MM.1S (cell line): ENCODE results near the gene MLIP.

Experiments used
- DNase-seq: peaks from one replicate; pipeline ENCODE4 v3.0.0-alpha.2; 2015
- H2AFZ ChIP-seq: fragments of 300-600 bp; sonication (generic); 2 replicates; pipeline ENCODE4 v1.6.0; 2016; ENCODE audit warnings: antibody characterized with exemption, low read length
- H3F3A ChIP-seq: fragments of 300-600 bp; sonication (generic); 2 replicates; pipeline ENCODE4 v1.6.1; 2016; ENCODE audit warnings: mild to moderate bottlenecking, antibody characterized with exemption, low read length, moderate library complexity, mixed read lengths; ENCODE audit not compliant: insufficient read depth
- H3K27ac ChIP-seq: fragments of 300-600 bp; sonication (generic); 2 replicates; pipeline ENCODE4 v1.5.1; 2016; ENCODE audit warnings: mild to moderate bottlenecking, low read length
- H3K27me3 ChIP-seq: fragments of 300-600 bp; sonication (generic); replicated peaks from 2 replicates; pipeline ENCODE4 v1.6.0; 2016; ENCODE audit warnings: low read length; ENCODE audit not compliant: insufficient read depth
- H3K36me3 ChIP-seq: fragments of 300-600 bp; sonication (generic); replicated peaks from 2 replicates; pipeline ENCODE4 v1.6.1; 2016; ENCODE audit warnings: mild to moderate bottlenecking, low read length, mixed read lengths; ENCODE audit not compliant: insufficient read depth
- H3K4me1 ChIP-seq: fragments of 300-600 bp; sonication (generic); 2 replicates; pipeline ENCODE4 v1.6.1; 2016; ENCODE audit warnings: low read length, mixed read lengths
- H3K4me2 ChIP-seq: fragments of 300-600 bp; sonication (generic); 2 replicates; pipeline ENCODE4 v1.6.0; 2016; ENCODE audit warnings: low read depth, low read length
- H3K4me3 ChIP-seq: fragments of 300-600 bp; sonication (generic); 2 replicates; pipeline ENCODE4 v1.5.1; 2016; ENCODE audit warnings: low read length, mixed read lengths
- H3K79me2 ChIP-seq: fragments of 300-600 bp; sonication (generic); 2 replicates; pipeline ENCODE4 v1.6.1; 2016; ENCODE audit warnings: mixed run types, low read length, mixed read lengths
- H3K9ac ChIP-seq: fragments of 300-600 bp; sonication (generic); 2 replicates; pipeline ENCODE4 v1.6.1; 2016; ENCODE audit warnings: low read length, mixed read lengths
- H3K9me2 ChIP-seq: fragments of 300-600 bp; sonication (generic); replicated peaks from 2 replicates; pipeline ENCODE4 v1.6.1; 2016; ENCODE audit warnings: mild to moderate bottlenecking, low read length, mixed read lengths; ENCODE audit not compliant: insufficient read depth
- H3K9me3 ChIP-seq: fragments of 300-600 bp; sonication (generic); replicated peaks from 2 replicates; pipeline ENCODE4 v1.6.1; 2016; ENCODE audit warnings: mild to moderate bottlenecking, low read length, mixed read lengths; ENCODE audit not compliant: insufficient read depth
- H4K20me1 ChIP-seq: fragments of 300-600 bp; sonication (generic); 2 replicates; pipeline ENCODE4 v1.6.1; 2016; ENCODE audit warnings: mild to moderate bottlenecking, low read length, moderate library complexity, mixed read lengths; ENCODE audit not compliant: insufficient read depth
- EZH2 ChIP-seq: fragments of 300-600 bp; sonication (generic); optimal IDR thresholded peaks from 2 replicates; pipeline ENCODE3; 2017; ENCODE audit warnings: low read depth, mild to moderate bottlenecking, antibody characterized with exemption, low read length, mixed read lengths
- EZH2phosphoT487 ChIP-seq: fragments of 300-600 bp; sonication (generic); IDR thresholded peaks from 2 replicates; pipeline ENCODE4 v1.6.1; 2018; ENCODE audit warnings: antibody characterized with exemption, low read length
- TF ChIP-seq, protein P1 (sequence below): fragments of 300-600 bp; sonication (generic); IDR thresholded peaks from 2 replicates; pipeline ENCODE4 v1.5.1; 2016; ENCODE audit warnings: antibody characterized with exemption, low read length, mixed read lengths

The MLIP gene

DNA sequence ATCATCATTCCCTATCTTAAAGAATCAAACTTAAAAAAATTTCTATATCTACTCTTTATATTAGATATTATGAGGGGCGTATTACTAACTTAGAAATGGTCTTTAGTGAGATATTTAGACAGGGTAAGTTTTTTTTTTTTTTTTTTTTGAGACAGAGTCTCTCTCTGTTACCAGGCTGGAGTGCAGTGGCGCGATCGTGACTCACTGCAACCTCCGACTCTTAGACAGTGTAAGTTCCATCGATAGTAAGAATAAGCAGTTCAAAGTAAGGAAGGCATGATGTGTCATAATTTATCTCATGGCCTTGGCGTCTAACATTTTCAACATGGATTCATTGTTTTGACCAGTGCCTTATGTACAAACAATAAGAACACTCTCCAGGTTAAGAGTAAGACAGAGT lies 72.4 kb downstream of the MLIP start:
- H3K79me2 ChIP-seq, result no peaks in the 10 kb centered on the region
- no peak overlapping the region for H2AFZ ChIP-seq
- no peaks in the 10 kb centered on the region for H3K9me2 ChIP-seq
- H3F3A ChIP-seq, result no peaks in the 10 kb centered on the region
- H3K4me1 ChIP-seq, result no peaks in the 10 kb centered on the region
- no peak overlapping the region for H3K4me3 ChIP-seq
- no peaks in the 10 kb centered on the region for H3K36me3 ChIP-seq
- H3K4me2 ChIP-seq, result no peak overlapping the region
- TF ChIP-seq EZH2phosphoT487, result no peak
- TF ChIP-seq, protein P1, sequence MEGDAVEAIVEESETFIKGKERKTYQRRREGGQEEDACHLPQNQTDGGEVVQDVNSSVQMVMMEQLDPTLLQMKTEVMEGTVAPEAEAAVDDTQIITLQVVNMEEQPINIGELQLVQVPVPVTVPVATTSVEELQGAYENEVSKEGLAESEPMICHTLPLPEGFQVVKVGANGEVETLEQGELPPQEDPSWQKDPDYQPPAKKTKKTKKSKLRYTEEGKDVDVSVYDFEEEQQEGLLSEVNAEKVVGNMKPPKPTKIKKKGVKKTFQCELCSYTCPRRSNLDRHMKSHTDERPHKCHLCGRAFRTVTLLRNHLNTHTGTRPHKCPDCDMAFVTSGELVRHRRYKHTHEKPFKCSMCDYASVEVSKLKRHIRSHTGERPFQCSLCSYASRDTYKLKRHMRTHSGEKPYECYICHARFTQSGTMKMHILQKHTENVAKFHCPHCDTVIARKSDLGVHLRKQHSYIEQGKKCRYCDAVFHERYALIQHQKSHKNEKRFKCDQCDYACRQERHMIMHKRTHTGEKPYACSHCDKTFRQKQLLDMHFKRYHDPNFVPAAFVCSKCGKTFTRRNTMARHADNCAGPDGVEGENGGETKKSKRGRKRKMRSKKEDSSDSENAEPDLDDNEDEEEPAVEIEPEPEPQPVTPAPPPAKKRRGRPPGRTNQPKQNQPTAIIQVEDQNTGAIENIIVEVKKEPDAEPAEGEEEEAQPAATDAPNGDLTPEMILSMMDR, result no peak
- no peaks in the 10 kb centered on the region for H3K27me3 ChIP-seq
- H3K9me3 ChIP-seq, result no peaks in the 10 kb centered on the region
- no peaks in the 10 kb centered on the region for H4K20me1 ChIP-seq
- no peak overlapping the region for H3K9ac ChIP-seq
- DNase-seq, result no peak
- H3K27ac ChIP-seq, result no peak overlapping the region

DNA sequence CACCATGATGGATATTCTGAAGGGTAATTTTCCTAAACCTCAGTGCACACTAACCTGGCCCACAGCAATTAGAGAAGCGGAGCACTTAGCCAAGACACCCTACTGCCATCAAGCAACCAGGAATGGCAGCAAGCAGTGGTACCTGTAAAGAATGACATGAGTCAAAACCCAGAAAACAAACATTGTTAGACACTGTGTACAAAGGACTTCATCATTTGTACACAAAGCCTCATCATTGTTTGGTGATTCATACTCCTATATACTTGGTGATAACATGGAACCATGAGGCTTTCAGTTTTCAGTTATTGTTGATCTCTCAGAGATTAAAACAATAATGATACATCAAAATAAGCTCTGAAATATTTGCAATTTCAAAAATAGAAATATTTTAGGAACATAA lies 74.6 kb downstream of the MLIP start:
- TF ChIP-seq EZH2 (no peak), EZH2phosphoT487 (no peak)
- TF ChIP-seq, protein P1, result no peak
- no peak for DNase-seq
- Histone ChIP-seq H3K4me1 (no peaks in the 10 kb centered on the region), H4K20me1 (no peaks in the 10 kb centered on the region), H3K4me2 (no peak overlapping the region), H3K36me3 (no peaks in the 10 kb centered on the region), H3K27me3 (no peaks in the 10 kb centered on the region), H3K79me2 (no peaks in the 10 kb centered on the region), H3K4me3 (no peak overlapping the region), H3K9me2 (no peaks in the 10 kb centered on the region), H3K9ac (no peak overlapping the region), H3F3A (no peaks in the 10 kb centered on the region), H2AFZ (no peak overlapping the region), H3K27ac (no peak overlapping the region), H3K9me3 (no peaks in the 10 kb centered on the region)

DNA sequence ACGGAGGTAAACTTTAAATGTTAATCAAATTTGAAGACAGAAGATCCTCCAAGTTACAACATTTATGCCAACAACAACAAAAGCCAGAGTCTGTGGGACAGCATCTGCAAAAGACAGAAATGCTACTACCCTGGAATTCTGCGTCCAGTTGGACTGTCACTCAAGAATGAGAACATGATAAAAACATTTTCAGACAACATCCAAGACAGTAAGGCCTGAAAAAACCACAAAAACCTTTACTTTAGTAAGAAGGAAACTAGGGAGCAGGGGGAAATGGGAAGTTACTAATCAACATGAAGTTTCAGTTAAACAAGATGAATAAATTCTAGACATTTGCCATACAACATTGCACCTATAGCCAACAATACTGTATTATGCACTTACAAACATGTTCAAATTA lies 77.6 kb downstream of the MLIP start:
- Histone ChIP-seq H3K9me2 (no peaks in the 10 kb centered on the region), H3K4me3 (no peak overlapping the region), H3K4me1 (no peaks in the 10 kb centered on the region), H3K36me3 (no peaks in the 10 kb centered on the region), H2AFZ (no peak overlapping the region), H3K9ac (no peak overlapping the region), H3K4me2 (no peak overlapping the region), H3K27ac (no peak overlapping the region), H3K79me2 (no peaks in the 10 kb centered on the region), H3K9me3 (no peaks in the 10 kb centered on the region), H3F3A (no peaks in the 10 kb centered on the region), H4K20me1 (no peaks in the 10 kb centered on the region), H3K27me3 (no peaks in the 10 kb centered on the region)
- TF ChIP-seq, protein P1, result no peak
- TF ChIP-seq EZH2phosphoT487, result no peak
- TF ChIP-seq EZH2, result no peak
- DNase-seq, result no peak
